Measurements from ENCODE around the gene XRCC2.
"Not testable (repeated sequence)": the region's sequence is repeated elsewhere in the genome, so short reads cannot be mapped to it uniquely, and the experiment has no call there.

XRCC2 gene

GRCh38 chr7:152664636-152665035 is 11.3 kb downstream of the XRCC2 start:
- DNase-seq (ENCODE audit: low spot score), result no peak

DNA sequence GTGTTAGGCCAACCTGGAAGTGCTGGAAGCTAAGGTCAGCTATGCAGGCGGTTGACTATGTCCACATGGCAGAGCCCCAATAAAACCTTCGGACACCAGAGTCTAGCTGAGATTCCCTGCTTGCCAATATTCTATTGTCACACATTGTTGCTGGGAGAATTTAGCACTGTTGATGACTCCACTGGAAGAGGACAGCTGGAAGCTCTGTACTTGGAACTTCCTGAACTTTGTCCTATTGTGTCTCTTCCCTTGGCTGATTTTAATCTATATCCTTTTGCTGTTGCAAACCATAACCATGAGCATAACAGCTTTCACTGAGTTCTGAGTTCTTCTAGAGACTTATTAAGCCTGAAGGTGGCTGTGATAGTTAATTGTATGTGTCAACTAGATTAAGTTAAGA is 12.0 kb downstream of the XRCC2 start:
- DNase-seq (ENCODE audit: low spot score), result no peak

- no peak for DNase-seq (ENCODE audit: low spot score)
Measured at GRCh38 chr7:152663148-152663740, 12.7 kb downstream of the XRCC2 start.

- no peak for DNase-seq (ENCODE audit: low spot score)
Measured at GRCh38 chr7:152661479-152661878, 14.5 kb downstream of the XRCC2 start.

DNA sequence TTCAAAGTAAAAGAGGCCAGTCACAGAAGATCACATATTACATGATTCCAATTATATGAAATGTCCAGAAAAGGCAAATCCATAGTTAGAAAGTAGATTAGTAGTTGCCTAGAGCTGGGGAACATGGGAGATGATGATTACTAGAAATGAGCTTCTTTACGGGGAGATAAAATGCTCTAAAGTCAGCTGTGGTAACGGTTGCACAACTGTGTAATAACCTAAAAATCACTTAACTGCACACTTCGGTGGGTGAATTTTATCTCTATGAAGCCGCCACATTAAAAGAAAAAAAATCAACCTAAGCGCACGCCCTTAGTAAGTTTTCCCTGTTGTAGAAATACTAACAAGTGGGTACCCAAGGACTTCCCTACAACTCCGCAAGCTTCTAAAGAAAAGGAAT is 15.9 kb downstream of the XRCC2 start:
- no peak for DNase-seq (ENCODE audit: low spot score)

GRCh38 chr7:152654971-152655370 is 21.0 kb downstream of the XRCC2 start:
- no peak for DNase-seq (ENCODE audit: low spot score)

DNA sequence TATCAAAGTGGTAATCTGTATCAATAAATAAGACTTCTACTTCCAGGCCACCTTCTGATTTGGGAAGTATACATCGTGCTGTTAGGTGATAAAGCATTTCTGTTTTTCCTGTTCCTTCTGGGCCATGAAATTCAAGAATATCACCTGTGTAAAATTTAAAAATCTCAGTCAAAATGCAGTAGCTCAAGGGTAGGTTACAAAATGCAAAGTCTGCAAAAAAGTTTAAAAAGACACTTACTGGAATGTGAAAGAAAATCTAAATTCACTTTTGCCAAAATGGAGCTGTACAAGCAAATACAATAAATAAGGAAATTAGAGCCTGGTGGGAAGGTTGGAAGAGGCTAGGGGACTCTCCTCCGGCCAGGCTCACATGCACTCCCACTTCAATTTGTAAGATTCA is 26.7 kb downstream of the XRCC2 start:
- DNase-seq (ENCODE audit: low spot score), result no peak

GRCh38 chr7:152647009-152647408 is 28.9 kb downstream of the XRCC2 start:
- DNase-seq (ENCODE audit: low spot score), result no peak

DNA sequence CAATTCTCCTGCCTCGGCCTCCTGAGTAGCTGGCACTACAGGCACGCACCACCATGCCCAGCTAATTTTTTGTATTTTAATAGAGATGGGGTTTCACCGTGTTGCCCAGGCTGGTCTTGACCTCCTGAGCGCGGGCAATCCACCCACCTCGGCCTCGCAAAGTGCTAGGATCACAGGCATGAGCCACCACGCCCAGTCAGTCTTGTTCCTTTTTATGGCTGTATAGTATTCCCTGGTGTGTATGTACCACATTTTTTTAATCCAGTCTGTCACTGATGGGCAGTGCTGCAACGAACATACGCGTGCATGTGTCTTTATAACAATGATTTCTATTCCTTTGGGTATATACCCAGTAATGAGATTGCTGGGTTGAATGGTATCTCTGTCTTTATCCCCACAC is 29.4 kb downstream of the XRCC2 start:
- not testable (repeated sequence) for DNase-seq (ENCODE audit: low spot score)

DNA sequence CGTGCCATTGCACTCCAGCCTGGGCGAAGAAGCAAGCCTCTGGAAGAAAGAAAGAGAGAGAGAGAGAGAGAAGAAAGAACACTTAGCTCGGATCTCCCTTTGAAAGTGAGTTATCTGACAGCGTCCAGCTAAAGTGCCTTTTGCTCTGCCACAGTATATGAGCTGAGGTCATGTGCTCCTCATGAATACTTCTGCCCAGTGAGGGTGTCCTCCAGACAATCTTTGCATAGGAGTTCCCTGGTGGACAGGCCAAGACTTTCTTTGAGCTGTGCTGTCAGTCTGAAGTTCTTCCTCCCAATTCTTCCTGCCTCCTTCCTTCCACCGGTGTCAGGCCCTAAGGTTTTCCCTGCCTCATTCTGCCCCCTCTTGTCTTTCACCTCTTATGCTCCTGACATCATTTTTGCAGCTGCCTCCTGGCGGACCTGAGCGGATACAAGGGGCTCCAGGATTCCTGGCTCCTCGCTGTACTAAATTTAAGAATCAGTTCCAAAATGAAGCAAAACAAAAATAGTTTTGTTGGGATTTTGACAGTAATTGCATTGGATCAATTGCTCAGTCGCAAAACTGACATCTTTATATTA is 31.9 kb downstream of the XRCC2 start:
- no peak for DNase-seq (ENCODE audit: low spot score)

DNA sequence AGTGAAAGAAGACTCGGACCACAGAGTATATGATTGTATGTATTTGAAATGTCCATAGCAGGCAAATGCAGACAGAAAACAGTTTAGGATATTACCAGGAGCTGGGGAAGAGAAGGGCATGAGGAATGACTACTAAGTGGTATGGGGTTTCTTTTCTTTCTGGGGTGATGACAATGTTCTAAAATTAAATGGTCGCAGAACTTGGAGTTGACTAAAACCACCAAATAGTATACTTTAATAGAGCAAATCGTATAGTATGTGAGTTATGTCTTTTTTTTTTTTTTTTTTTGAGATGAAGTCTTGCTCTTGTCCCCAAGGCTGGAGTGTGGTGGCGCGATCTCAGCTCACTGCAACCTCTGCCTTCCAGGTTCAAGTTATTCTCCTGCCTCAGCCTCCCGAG is 34.6 kb downstream of the XRCC2 start:
- no peak for DNase-seq (ENCODE audit: low spot score)

GRCh38 chr7:152640829-152641228 is 35.1 kb downstream of the XRCC2 start:
- no peak for DNase-seq (ENCODE audit: low spot score)

DNA sequence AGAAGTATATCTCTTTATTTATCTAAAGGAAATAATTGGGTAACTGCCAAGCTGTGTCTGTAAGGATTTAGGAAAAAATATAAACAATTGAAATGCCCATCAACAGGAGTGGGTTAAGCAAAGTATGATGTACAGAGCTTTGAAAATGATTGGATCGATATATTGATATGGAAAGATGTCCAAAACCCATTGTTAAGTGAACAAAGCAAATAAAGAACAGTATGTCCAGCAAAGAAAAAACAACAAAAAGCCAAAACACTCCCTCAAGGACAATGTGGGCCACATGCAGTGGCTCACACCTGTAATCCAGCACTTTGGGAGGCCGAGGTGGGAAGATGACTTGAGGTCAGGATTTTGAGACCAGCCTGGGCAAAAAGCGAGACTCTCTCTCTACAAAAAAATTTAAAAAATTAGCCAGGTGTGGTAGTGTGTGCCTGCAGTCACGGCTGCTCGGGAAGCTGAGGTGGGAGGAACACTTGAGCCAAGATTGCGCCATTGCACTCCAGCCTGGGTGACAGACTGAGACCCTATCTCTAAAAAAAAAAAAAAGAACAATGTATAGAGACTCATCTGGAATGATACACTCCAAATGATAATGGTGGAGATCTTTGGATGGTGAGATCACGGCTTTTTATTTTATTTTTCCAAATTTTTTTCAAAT is 37.9 kb downstream of the XRCC2 start:
- no peak for DNase-seq (ENCODE audit: low spot score)

GRCh38 chr7:152637161-152637560 is 38.8 kb downstream of the XRCC2 start:
- DNase-seq (ENCODE audit: low spot score), result no peak

GRCh38 chr7:152636441-152636840 is 39.5 kb downstream of the XRCC2 start:
- no peak for DNase-seq (ENCODE audit: low spot score)

DNA sequence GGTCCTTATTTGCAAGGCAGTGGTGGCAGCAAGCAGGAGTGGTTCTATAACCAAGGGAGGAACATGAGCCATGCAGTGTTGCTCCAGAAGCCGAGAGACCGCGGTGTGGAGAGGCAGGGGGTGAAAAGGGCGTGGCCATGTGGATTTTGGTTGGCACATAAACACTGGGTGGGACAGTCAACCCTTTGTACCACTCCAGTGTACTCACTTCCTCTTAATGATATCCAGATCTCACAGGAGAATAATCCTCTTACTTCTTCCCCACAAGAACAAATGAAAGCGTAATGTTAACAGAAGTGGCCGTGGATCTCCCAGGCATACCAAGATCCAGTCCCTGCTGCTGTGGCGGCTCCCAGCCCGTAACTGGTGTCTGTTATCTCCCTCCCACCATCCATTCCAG is 42.4 kb downstream of the XRCC2 start:
- DNase-seq (ENCODE audit: low spot score), result no peak

- no peak for DNase-seq (ENCODE audit: low spot score)
Measured at GRCh38 chr7:152633072-152633471, 42.9 kb downstream of the XRCC2 start.

- not testable (repeated sequence) for DNase-seq (ENCODE audit: low spot score)
Measured at GRCh38 chr7:152628772-152629171, 47.2 kb downstream of the XRCC2 start.

- no peak for DNase-seq (ENCODE audit: low spot score)
Measured at GRCh38 chr7:152624228-152624627, 51.7 kb downstream of the XRCC2 start.

DNA sequence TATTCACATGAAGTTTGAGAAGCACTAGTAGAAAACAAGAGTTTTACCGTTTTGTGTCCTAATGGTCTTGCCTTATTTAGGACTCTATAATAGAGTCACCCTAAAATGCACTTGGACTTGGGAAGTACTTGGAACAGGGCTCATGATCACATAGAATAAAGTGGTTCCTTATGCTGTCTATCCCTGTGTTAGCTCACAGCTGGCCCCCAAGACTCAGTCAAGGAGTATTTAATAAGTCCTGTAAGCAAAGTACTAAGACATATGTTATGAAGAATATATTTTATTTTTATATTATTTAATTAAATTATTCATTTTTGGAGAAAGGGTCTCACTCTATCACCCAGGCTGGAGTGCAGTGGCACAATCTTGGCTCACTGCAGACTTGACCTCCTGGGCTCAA is 54.5 kb downstream of the XRCC2 start:
- DNase-seq (ENCODE audit: low spot score), result no peak

GRCh38 chr7:152619027-152619739 is 56.8 kb downstream of the XRCC2 start:
- no peak for DNase-seq (ENCODE audit: low spot score)

- DNase-seq (ENCODE audit: low spot score), result no peak
Measured at GRCh38 chr7:152618427-152618826, 57.5 kb downstream of the XRCC2 start.

DNA sequence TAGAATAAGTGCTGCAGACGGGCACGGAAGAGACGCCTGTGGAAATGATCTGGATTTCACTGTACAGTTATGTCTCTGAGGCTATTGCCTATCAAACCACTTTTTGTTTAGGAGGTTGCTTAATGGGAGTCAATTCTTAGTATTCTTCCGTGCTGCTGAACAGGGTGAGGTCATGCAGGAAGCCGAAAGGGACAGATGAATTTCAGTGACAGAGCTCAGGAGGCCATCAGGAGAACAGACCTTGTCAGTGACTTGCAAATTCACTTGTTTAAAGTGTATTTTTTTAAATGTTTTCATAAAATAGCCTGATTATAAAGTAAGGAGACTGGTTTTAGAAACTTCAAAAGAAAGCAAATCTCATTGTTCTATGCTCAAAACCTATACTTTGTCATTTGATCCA is 58.9 kb downstream of the XRCC2 start:
- peak; percentile 51 for DNase-seq (ENCODE audit: low spot score)
